OCI-LY3 (cell line): ENCODE results near the gene GRIN2A.

Experiments
- H2AFZ ChIP-seq: fragments of 200-600, 300-600 bp; shearing (Covaris generic); 2 replicates; pipeline ENCODE4 v1.6.0; 2014; ENCODE audit warnings: antibody characterized with exemption, low read depth, low read length
- H3K27ac ChIP-seq: fragments of 200-600, 300-600 bp; sonication (generic); 2 replicates; pipeline ENCODE4 v1.5.1; 2014; ENCODE audit warnings: mild to moderate bottlenecking, low read length, moderate library complexity, mixed read lengths
- H3K27me3 ChIP-seq: fragments of 200-600, 300-600 bp; sonication (generic); 2 replicates; pipeline ENCODE4 v1.6.1; 2014; ENCODE audit warnings: low read depth, low read length, mixed read lengths
- H3K36me3 ChIP-seq: fragments of 200-600, 300-600 bp; sonication (generic); replicated peaks from 2 replicates; pipeline ENCODE3; 2014; ENCODE audit warnings: low read depth, low read length, mixed read lengths
- H3K4me1 ChIP-seq: fragments of 300-600, 200-600 bp; sonication (generic); 2 replicates; pipeline ENCODE4 v1.6.1; 2014; ENCODE audit warnings: low read length, mixed read lengths
- H3K4me2 ChIP-seq: fragments of 200-600, 300-600 bp; sonication (generic); 2 replicates; pipeline ENCODE4 v1.6.1; 2014; ENCODE audit warnings: low read length, mixed read lengths
- H3K4me3 ChIP-seq: fragments of 300-600, 200-600 bp; sonication (generic); 2 replicates; pipeline ENCODE4 v1.5.1; 2014; ENCODE audit warnings: antibody characterized with exemption, mild to moderate bottlenecking, low read length, moderate library complexity
- H3K79me2 ChIP-seq: fragments of 300-600, 200-600 bp; shearing (Covaris generic); 2 replicates; pipeline ENCODE4 v1.6.1; 2014; ENCODE audit warnings: mild to moderate bottlenecking, low read length, mixed read lengths
- H3K9ac ChIP-seq: fragments of 300-600, 200-600 bp; shearing (Covaris generic); 2 replicates; pipeline ENCODE4 v1.6.0; 2014; ENCODE audit warnings: mild to moderate bottlenecking, low read length, moderate library complexity
- H3K9me3 ChIP-seq: fragments of 200-600, 300-600 bp; shearing (Covaris generic); 2 replicates; pipeline ENCODE4 v1.6.1; 2014; ENCODE audit warnings: low read length, mixed read lengths; ENCODE audit not compliant: insufficient read depth
- H4K20me1 ChIP-seq: fragments of 200-600, 300-600 bp; sonication (generic); 2 replicates; pipeline ENCODE4 v1.6.1; 2016; ENCODE audit warnings: low read length, mixed read lengths; ENCODE audit not compliant: insufficient read depth
- EZH2phosphoT487 ChIP-seq: fragments of 200-600 bp; shearing (Covaris generic); IDR thresholded peaks from 2 replicates; pipeline ENCODE4 v1.6.1; 2018; ENCODE audit warnings: antibody characterized with exemption, mixed run types, low read depth
- TF ChIP-seq, protein P1 (sequence below): fragments of 200-600, 300-600 bp; sonication (generic); IDR thresholded peaks from 2 replicates; pipeline ENCODE4 v1.5.1; 2014; ENCODE audit warnings: antibody characterized with exemption, low read length, low read depth

Gene GRIN2A

DNA sequence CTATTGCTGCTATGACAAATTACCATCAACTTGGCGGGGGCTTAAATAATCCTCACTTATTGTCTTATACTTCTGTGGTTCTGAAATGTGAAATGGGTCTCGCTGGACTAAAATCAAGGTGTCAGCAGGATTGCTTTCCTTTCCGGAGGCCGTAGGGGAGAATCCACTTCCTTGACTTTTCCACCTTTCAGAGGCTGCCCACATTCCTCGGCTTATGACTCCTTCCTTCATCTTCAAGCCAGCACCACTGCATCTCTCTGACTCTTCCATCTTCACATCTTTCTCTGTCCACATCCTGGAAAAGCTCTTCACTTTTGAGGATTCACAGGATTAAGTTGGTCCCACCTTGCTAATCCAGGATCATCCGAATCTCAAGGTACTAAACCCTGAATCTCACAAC lies 217.8 kb downstream of the GRIN2A start:
- TF ChIP-seq EZH2phosphoT487 = no peak
- TF ChIP-seq, protein P1, sequence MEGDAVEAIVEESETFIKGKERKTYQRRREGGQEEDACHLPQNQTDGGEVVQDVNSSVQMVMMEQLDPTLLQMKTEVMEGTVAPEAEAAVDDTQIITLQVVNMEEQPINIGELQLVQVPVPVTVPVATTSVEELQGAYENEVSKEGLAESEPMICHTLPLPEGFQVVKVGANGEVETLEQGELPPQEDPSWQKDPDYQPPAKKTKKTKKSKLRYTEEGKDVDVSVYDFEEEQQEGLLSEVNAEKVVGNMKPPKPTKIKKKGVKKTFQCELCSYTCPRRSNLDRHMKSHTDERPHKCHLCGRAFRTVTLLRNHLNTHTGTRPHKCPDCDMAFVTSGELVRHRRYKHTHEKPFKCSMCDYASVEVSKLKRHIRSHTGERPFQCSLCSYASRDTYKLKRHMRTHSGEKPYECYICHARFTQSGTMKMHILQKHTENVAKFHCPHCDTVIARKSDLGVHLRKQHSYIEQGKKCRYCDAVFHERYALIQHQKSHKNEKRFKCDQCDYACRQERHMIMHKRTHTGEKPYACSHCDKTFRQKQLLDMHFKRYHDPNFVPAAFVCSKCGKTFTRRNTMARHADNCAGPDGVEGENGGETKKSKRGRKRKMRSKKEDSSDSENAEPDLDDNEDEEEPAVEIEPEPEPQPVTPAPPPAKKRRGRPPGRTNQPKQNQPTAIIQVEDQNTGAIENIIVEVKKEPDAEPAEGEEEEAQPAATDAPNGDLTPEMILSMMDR = no peak
- Histone ChIP-seq H4K20me1 (no peaks in the 10 kb centered on the region), H3K79me2 (no peaks in the 10 kb centered on the region), H3K4me1 (peaks cover 7% of the 10 kb centered on the region), H2AFZ (no peak overlapping the region), H3K9ac (no peak overlapping the region), H3K4me2 (no peak overlapping the region), H3K27ac (no peak overlapping the region), H3K9me3 (no peaks in the 10 kb centered on the region), H3K36me3 (no peaks in the 10 kb centered on the region), H3K27me3 (no peaks in the 10 kb centered on the region), H3K4me3 (no peak overlapping the region)

GRCh38 chr16:9957433-9957832 lies 224.8 kb downstream of the GRIN2A start:
- Histone ChIP-seq H3K27ac (no peak overlapping the region), H3K9me3 (no peaks in the 10 kb centered on the region), H4K20me1 (no peaks in the 10 kb centered on the region), H3K4me3 (no peak overlapping the region), H2AFZ (no peak overlapping the region), H3K79me2 (no peaks in the 10 kb centered on the region), H3K9ac (no peak overlapping the region), H3K27me3 (peaks cover 36% of the 10 kb centered on the region), H3K4me1 (peaks cover 16% of the 10 kb centered on the region), H3K36me3 (no peaks in the 10 kb centered on the region), H3K4me2 (no peak overlapping the region)
- TF ChIP-seq, protein P1 = no peak
- TF ChIP-seq EZH2phosphoT487 = no peak

DNA sequence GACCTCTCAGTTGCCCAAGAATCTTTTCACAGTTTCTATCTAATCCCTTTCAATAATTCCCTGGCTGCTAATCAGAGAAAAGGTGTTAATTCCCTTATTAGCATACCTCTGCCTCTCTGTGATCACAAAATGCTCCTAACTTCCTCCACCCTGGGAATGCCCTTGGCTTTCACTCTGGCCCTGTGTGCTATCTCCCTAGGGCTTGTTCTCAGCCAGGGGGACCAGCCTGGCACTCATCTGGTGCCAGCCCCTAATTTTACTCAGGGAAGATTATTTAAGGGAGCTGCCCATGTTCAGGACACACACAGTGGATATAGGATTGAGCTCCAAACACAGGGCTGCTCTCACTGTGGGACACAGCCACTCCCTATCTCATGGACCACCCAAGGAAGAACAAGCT lies 225.2 kb downstream of the GRIN2A start:
- no peak overlapping the region for H3K27ac ChIP-seq
- no peaks in the 10 kb centered on the region for H4K20me1 ChIP-seq
- no peak overlapping the region for H2AFZ ChIP-seq
- H3K4me2 ChIP-seq = no peak overlapping the region
- no peak overlapping the region for H3K9ac ChIP-seq
- H3K36me3 ChIP-seq = no peaks in the 10 kb centered on the region
- H3K4me3 ChIP-seq = no peak overlapping the region
- peaks cover 16% of the 10 kb centered on the region for H3K4me1 ChIP-seq
- H3K27me3 ChIP-seq = peaks cover 36% of the 10 kb centered on the region
- H3K79me2 ChIP-seq = no peaks in the 10 kb centered on the region
- TF ChIP-seq EZH2phosphoT487 = no peak
- TF ChIP-seq, protein P1 = no peak
- no peaks in the 10 kb centered on the region for H3K9me3 ChIP-seq

DNA sequence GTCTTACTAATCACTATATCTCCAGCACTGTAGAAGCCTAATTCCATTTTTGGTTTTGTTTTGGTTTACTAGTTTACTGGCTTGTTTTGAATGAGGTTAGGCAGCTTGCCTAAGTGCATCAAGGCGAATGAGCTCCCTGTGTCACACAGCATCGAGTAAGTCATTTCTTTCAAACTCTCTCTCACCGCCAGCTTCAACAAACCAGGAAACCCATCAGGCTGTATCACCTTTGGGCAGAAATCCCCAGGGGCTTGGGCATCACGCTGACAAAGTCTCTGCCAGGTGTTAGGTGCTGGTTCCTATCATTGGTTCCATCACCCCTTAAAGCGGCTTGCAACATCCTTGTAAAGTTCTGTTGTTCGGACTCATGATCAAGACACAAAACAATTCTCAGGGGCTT lies 226.6 kb downstream of the GRIN2A start:
- no peaks in the 10 kb centered on the region for H3K79me2 ChIP-seq
- H3K4me2 ChIP-seq = no peak overlapping the region
- no peak overlapping the region for H2AFZ ChIP-seq
- no peak overlapping the region for H3K4me3 ChIP-seq
- H4K20me1 ChIP-seq = no peaks in the 10 kb centered on the region
- H3K36me3 ChIP-seq = no peaks in the 10 kb centered on the region
- H3K9ac ChIP-seq = no peak overlapping the region
- peaks cover 37% of the 10 kb centered on the region for H3K27me3 ChIP-seq
- H3K4me1 ChIP-seq = peaks cover 16% of the 10 kb centered on the region
- no peak overlapping the region for H3K27ac ChIP-seq
- no peaks in the 10 kb centered on the region for H3K9me3 ChIP-seq
- TF ChIP-seq, protein P1 = no peak
- TF ChIP-seq EZH2phosphoT487 = no peak
